Ovary (tissue), 3 donors: ENCODE data around the gene PTX4.

Experiments used
- EP300 ChIP-seq: sonication (generic); formaldehyde crosslinking; IDR thresholded peaks from one replicate; pipeline ENCODE4 v1.6.1; 2017; ENCODE audit warnings: antibody characterized with exemption
- POLR2A ChIP-seq: fragments of 450-650 bp; IDR thresholded peaks from one replicate; pipeline ENCODE4 v1.6.1; 2017; ENCODE audit warnings: antibody characterized with exemption, mild to moderate bottlenecking, moderate library complexity
- TF ChIP-seq, protein P1 (sequence below), 3 donors: fragments of 450-650 bp in 2 of 3; fragments of 200-600 bp in 1 of 3; IDR thresholded peaks; one replicate each; pipeline versions ENCODE4 v1.5.1 to v1.8.0; 2016 to 2022; ENCODE audit warnings: antibody characterized with exemption in 3 of 3, mild to moderate bottlenecking in 1 of 3
- donor health status: DM: no; HTN: no; CAD: no.

DNA sequence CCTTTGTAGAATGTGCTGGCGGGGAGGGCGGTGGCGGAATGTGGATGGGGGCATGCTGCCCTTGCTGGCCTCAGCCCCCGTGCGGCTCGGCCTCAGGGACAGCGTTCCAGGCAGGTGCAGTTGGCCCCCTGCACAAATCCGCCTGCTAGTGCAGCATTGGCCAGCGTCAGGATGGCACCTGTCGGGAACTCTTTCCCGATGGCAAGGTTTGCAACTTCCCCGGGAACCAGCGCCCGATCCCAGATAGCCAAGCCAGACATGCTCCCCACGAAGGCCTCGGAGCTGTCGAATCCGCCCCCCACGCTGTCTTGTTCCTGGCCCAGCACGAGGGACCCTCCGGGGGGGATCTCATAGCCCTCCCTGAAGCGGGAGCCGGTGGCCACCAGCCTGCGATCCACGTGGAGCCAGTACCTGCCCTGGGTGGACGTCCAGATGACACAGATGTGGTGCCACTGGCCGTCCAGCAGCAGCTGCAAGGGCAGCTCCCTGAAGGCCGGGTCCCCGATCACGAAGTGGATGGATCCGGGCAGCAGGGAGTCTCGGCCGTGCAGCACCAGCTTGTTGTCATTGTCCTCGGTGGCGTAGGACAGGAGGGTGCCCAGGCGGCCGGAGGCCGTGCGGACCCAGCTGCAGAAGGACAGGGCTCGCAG is 2.8 kb downstream of the PTX4 start:
- TF ChIP-seq, protein P1, sequence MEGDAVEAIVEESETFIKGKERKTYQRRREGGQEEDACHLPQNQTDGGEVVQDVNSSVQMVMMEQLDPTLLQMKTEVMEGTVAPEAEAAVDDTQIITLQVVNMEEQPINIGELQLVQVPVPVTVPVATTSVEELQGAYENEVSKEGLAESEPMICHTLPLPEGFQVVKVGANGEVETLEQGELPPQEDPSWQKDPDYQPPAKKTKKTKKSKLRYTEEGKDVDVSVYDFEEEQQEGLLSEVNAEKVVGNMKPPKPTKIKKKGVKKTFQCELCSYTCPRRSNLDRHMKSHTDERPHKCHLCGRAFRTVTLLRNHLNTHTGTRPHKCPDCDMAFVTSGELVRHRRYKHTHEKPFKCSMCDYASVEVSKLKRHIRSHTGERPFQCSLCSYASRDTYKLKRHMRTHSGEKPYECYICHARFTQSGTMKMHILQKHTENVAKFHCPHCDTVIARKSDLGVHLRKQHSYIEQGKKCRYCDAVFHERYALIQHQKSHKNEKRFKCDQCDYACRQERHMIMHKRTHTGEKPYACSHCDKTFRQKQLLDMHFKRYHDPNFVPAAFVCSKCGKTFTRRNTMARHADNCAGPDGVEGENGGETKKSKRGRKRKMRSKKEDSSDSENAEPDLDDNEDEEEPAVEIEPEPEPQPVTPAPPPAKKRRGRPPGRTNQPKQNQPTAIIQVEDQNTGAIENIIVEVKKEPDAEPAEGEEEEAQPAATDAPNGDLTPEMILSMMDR (IDR thresholded peaks at IDR 0.05), result no peak
- TF ChIP-seq POLR2A, result no peak
- no peak for TF ChIP-seq EP300
